ENCODE results near the gene ZBTB9.
"Not testable (repeated sequence)": the region's sequence is repeated elsewhere in the genome, so short reads cannot be mapped to it uniquely, and the experiment has no call there.

Gene ZBTB9

GRCh38 chr6:33459226-33459625 is 4.8 kb downstream of the ZBTB9 start:
- no peak for DNase-seq (ENCODE audit: low read depth in 1 of 2, low spot score in 1 of 2)

DNA sequence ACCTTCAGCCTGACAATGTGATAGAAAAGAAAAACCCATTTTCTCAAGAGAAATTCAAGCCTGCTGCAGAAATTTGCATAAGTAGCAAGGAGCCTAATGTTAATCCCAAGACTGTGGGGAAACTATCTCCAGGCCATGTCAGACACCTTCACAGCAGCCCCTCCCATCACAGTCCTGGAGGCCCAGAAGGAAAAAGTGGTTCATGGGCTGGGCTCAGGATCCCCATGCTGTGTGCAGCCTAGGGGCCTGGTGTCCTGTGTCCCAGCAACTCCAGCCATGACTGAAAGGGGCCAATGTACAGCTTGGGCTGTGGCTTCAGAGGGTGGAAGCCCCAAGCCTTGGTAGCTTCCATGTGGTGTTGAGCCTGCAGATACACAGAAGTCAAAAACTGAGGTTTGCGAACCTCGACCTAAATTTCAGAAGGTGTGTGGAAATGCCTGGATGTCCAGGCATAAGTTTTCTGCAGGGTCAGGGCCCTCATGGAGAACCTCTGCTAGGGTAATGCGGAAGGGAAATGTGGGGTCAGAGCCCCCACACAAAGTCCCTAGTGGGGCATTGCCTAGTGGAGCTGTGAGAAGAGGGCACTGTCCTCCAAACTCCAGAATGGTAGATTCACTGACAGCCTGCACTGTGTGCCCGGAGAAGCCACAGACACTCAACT is 11.8 kb downstream of the ZBTB9 start:
- no peak for DNase-seq (ENCODE audit: low read depth in 1 of 2, low spot score in 1 of 2)

- DNase-seq (ENCODE audit: low read depth in 1 of 2, low spot score in 1 of 2) = no peak
Observed at GRCh38 chr6:33467091-33467490, 12.7 kb downstream of the ZBTB9 start.

DNA sequence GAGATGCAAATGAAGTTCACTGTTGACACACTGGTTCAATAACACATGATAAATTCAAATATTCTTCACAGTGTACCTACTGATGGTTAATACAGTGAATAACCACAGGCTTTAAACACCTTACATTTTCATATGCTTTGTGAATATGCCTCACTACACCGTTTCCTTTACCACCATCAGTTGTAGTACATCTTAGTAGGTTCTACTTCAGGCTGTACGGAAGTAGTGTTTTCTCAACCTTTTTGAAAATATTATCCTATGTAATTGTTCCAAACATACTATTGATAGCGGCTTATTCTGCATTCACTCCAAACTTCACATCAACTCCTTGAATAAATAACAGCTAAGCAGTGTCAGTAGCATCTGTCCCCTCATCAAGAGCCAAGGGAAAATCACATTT is 15.3 kb downstream of the ZBTB9 start:
- DNase-seq (ENCODE audit: low read depth in 1 of 2, low spot score in 1 of 2) = no peak

- no peak for DNase-seq (ENCODE audit: low read depth in 1 of 2, low spot score in 1 of 2)
Observed at GRCh38 chr6:33477864-33478263, 23.5 kb downstream of the ZBTB9 start.

DNA sequence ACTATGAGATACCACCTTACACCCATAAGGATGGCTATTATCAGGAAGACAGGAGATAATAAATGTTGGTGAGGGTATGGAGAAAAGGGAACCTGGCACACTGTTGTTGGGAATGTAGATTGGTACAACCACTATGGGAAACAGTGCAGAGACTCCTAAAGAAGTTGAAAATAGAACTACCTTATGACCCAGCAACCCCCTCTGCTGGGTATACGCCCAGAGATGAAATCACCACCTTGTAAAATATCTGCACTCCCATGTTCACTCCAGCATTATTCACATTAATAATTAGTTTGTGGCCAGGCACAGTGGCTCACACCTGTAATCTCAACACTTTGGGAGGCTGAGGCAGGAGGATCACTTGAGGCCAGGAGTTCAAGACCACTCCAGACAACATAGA is 26.8 kb downstream of the ZBTB9 start:
- no peak for DNase-seq (ENCODE audit: low read depth in 1 of 2, low spot score in 1 of 2)

GRCh38 chr6:33482620-33483019 is 28.2 kb downstream of the ZBTB9 start:
- DNase-seq (ENCODE audit: low read depth in 1 of 2, low spot score in 1 of 2) = not testable (repeated sequence)

GRCh38 chr6:33483678-33484077 is 29.3 kb downstream of the ZBTB9 start:
- DNase-seq (ENCODE audit: low read depth in 1 of 2, low spot score in 1 of 2) = no peak

DNA sequence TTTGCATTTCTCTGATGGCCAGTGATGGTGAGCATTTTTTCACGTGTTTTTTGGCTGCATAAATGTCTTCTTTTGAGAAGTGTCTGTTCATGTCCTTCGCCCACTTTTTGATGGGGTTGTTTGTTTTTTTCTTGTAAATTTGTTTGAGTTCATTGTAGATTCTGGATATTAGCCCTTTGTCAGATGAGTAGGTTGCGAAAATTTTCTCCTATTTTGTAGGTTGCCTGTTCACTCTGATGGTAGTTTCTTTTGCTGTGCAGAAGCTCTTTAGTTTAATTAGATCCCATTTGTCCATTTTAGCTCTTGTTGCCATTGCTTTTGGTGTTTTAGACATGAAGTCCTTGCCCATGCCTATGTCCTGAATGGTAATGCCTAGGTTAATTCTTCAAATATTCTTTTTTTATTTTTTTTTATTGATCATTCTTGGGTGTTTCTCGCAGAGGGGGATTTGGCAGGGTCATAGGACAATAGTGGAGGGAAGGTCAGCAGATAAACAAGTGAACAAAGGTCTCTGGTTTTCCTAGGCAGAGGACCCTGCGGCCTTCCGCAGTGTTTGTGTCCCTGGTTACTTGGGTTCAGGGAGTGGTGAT is 30.4 kb downstream of the ZBTB9 start:
- not testable (repeated sequence) for DNase-seq (ENCODE audit: low read depth in 1 of 2, low spot score in 1 of 2)

DNA sequence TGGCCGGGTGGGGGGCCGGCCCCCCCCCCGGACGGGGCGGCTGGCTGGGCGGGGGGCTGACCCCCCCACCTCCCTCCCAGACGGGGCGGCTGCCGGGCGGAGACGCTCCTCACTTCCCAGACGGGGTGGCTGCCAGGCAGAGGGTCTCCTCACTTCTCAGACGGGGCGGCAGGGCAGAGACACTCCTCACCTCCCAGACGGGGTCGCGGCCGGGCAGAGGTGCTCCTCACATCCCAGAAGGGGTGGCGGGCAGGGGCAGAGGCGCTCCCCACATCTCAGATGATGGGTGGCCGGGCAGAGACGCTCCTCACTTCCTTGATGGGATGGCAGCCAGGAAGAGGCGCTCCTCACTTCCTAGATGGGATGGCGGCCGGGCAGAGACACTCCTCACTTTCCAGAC is 31.3 kb downstream of the ZBTB9 start:
- DNase-seq (ENCODE audit: low read depth in 1 of 2, low spot score in 1 of 2) = not testable (repeated sequence)

DNA sequence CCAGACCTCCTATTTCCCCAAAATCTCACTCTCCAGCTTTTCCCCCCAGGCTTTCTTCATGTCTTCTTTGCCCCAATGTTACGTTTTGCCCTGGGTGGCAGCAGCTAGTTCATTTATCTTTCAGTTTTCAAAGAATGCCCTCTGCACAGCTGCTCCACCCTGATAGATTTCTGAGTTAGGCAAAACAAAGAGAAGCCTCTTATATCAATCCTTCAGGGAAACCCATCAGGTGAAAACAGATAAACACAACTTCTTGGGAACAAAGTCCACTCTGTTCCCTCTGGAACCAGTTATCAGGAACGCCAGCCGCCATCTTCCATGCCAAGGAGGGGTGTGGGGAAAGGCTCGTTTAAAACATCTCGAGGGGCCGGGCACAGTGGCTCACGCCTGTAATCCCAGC is 34.0 kb downstream of the ZBTB9 start:
- DNase-seq (ENCODE audit: low read depth in 1 of 2, low spot score in 1 of 2) = no peak

GRCh38 chr6:33490198-33490597 is 35.8 kb downstream of the ZBTB9 start:
- no peak for DNase-seq (ENCODE audit: low read depth in 1 of 2, low spot score in 1 of 2)

- DNase-seq (ENCODE audit: low read depth in 1 of 2, low spot score in 1 of 2) = no peak
Observed at GRCh38 chr6:33490621-33491020, 36.2 kb downstream of the ZBTB9 start.

DNA sequence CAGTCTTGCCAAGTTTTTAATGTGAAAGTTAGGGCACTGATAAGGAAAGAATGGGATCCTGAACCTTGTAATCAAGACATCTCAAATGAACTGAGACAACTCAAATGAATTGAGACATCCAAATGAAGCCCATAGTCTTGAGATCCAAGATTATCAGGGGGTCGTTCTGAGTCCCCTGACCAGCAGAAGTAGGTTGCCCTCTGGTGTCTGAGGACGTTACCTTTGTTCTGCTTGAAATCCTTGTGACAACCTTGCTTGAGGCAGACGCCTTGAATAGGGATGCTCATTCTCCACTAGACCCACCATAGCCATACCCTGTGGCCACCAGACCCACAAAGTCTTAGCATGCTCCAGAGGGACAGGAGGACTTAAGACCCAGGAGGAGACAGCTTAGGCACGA is 37.7 kb downstream of the ZBTB9 start:
- no peak for DNase-seq (ENCODE audit: low read depth in 1 of 2, low spot score in 1 of 2)

DNA sequence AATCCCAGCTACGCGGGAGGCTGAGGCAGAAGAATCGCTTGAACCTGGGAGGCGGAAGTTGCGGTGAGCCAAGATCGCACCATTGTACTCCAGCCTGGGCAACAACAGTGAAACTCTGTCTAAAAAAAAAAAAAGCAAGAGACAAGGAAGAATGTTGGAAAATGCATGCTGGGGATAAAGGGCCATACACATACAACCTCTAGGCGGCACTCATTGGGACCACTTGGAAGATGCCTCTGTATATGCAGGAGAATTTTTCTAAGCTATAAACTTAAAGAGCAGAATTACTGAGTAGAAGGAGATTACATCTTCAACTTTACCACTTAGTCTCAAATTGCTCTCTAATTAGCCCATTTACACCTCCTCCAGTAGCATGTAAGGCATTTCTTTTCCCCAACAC is 42.8 kb downstream of the ZBTB9 start:
- no peak for DNase-seq (ENCODE audit: low read depth in 1 of 2, low spot score in 1 of 2)

DNA sequence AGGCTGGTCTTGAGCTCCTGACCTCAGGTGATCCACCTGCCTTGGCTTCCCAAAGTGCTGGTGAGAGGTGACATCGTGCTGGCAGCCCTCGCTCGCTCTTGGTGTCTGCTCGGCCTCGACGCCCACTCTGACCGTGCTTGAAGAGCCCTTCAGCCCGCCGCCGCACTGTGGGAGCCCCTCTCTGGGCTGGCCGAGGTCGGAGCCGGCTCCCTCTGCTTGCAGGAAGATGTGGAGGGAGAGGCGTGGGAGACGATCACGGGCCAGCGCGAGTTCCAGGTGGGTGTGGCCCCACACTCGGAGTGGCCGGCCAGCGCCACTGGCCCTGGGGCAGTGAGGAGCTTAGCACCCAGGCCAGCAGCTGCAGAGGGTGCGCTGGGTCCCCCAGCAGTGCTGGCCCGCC is 48.1 kb downstream of the ZBTB9 start:
- DNase-seq (ENCODE audit: low read depth in 1 of 2, low spot score in 1 of 2) = no peak

DNA sequence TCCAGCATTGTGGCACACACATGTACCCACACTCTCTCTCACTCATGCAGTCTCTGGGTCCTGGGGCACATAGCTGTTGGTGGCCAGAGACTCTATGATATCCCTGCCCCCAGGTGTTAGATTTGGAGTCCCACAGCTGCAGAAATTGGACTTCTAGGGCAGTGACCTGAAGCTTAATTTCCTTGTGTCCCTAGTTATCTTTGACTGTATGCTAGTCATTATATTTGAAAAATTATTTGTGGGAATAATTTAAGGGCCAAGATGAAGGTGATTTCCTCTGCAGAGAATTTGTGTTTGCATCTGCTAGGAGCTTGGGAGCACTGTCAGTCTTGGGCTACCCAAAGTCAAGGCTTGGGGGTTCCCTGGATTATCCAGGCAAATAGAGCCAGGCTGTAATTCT is 50.1 kb downstream of the ZBTB9 start:
- DNase-seq (ENCODE audit: low read depth in 1 of 2, low spot score in 1 of 2) = no peak

GRCh38 chr6:33505548-33506370 is 51.4 kb downstream of the ZBTB9 start:
- DNase-seq (ENCODE audit: low read depth in 1 of 2, low spot score in 1 of 2) = no peak

Measured in stimulated activated CD4-positive, alpha-beta T cell treated with anti-CD3 and anti-CD28 coated beads, Interleukin-15, amount 100 ng/mL, for 1 hour (primary cell).